ENCODE data around the gene GMPS. TPM values are rescaled to one million over a fixed set of nuclear protein-coding genes. Genes with fewer than 3 reads are reported as not detected.

The GMPS gene
- polyA plus RNA-seq, 1 of the 3 experiments (the other 2 are of a cell fraction) = 13.4 TPM

- Histone ChIP-seq H3K9ac (no peak overlapping the region), H2AFZ (ENCODE audit: low read depth) (no peak overlapping the region), H3K27ac (ENCODE audit: low read depth in 2 of 2, low read length in 1 of 2) (no peak overlapping the region), H3K79me2 (ENCODE audit: insufficient read depth) (0 out of 2 replicates have a peak, but pooled peaks cover 4% of the 10 kb centered on the region), H3K4me1 (ENCODE audit: control insufficient read depth in 1 of 2, insufficient read depth in 2 of 2, low read depth in 1 of 2, low read length in 1 of 2) (no peaks in the 10 kb centered on the region), H3K27me3 (ENCODE audit: insufficient read depth) (no peaks in the 10 kb centered on the region), H3K9me3 (no peaks in the 10 kb centered on the region), H3F3A (replicated peaks; ENCODE audit: insufficient read depth) (peaks cover 9% of the 10 kb centered on the region), H3K9me2 (no peaks in the 10 kb centered on the region), H3K4me3 (ENCODE audit: low read depth in 2 of 2, low read length in 1 of 2) (no peak overlapping the region), H4K20me1 (ENCODE audit: insufficient read depth) (no peaks in the 10 kb centered on the region), H3K36me3 (replicated peaks in 1 of 2; ENCODE audit: control insufficient read depth in 1 of 2, insufficient read depth in 2 of 2, low read length in 1 of 2) (peaks cover 57 to 59% of the 10 kb centered on the region in 2 experiments), H3K4me2 (no peak overlapping the region)
- TF ChIP-seq USF1 (IDR thresholded peaks at IDR 0.05; ENCODE audit: borderline replicate concordance, low read depth) (no peak), IRF3 (IDR thresholded peaks at IDR 0.05; ENCODE audit: low read depth, low read length) (no peak), MEF2A (IDR thresholded peaks at IDR 0.05; ENCODE audit: borderline replicate concordance, low read depth) (no peak), SMC3 (IDR thresholded peaks at IDR 0.05; ENCODE audit: low read depth, low read length) (no peak), TCF12 (IDR thresholded peaks at IDR 0.05) (no peak), YY1 (IDR thresholded peaks at IDR 0.05; ENCODE audit: low read depth) (no peak), ELF1 (IDR thresholded peaks at IDR 0.05) (no peak), GABPA (IDR thresholded peaks at IDR 0.05; ENCODE audit: low read depth) (no peak), MXI1 (IDR thresholded peaks at IDR 0.05; ENCODE audit: low read depth, low read length) (no peak)
- TF ChIP-seq, protein P1, sequence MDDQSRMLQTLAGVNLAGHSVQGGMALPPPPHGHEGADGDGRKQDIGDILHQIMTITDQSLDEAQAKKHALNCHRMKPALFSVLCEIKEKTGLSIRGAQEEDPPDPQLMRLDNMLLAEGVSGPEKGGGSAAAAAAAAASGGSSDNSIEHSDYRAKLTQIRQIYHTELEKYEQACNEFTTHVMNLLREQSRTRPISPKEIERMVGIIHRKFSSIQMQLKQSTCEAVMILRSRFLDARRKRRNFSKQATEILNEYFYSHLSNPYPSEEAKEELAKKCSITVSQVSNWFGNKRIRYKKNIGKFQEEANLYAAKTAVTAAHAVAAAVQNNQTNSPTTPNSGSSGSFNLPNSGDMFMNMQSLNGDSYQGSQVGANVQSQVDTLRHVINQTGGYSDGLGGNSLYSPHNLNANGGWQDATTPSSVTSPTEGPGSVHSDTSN (IDR thresholded peaks at IDR 0.05) = no peak
- ChIA-PET POLR2A (no interaction called here), CTCF (no interaction called here)
- DNase-seq = no peak
These were observed 49.3 kb downstream of the GMPS start for GRCh38 chr3:155919728-155920127.

DNA sequence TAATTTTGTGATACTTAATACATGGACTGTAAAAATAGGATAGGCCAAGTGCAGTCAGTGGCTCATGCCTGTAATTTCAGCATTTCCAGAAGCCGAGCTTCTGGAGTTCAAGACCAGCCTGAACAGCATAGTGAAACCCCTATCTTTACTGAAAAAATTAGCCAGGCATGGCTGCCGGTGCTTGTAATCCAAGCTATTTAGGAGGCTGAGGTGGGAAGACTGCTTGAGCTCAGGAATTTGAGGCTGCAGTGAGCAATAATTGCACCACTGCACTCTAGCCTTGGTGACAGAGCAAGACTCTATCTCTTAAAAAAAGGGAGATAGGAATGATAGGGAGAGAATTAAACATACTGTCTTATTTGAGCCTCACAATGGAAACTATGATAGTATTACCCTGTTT is 51.0 kb downstream of the GMPS start:
- Histone ChIP-seq H4K20me1 (ENCODE audit: insufficient read depth) (no peaks in the 10 kb centered on the region), H3K9me2 (no peaks in the 10 kb centered on the region), H3K4me1 (ENCODE audit: control insufficient read depth in 1 of 2, insufficient read depth in 2 of 2, low read depth in 1 of 2, low read length in 1 of 2) (no peaks in the 10 kb centered on the region), H3F3A (replicated peaks; ENCODE audit: insufficient read depth) (peaks cover 9% of the 10 kb centered on the region), H3K9me3 (no peaks in the 10 kb centered on the region), H3K9ac (no peak overlapping the region), H3K27me3 (ENCODE audit: insufficient read depth) (no peaks in the 10 kb centered on the region), H3K4me3 (ENCODE audit: low read depth in 2 of 2, low read length in 1 of 2) (no peak overlapping the region), H2AFZ (ENCODE audit: low read depth) (no peak overlapping the region), H3K36me3 (replicated peaks in 1 of 2; ENCODE audit: control insufficient read depth in 1 of 2, insufficient read depth in 2 of 2, low read length in 1 of 2) (peaks cover 54 to 65% of the 10 kb centered on the region in 2 experiments), H3K4me2 (no peak overlapping the region), H3K27ac (ENCODE audit: low read depth in 2 of 2, low read length in 1 of 2) (no peak overlapping the region), H3K79me2 (ENCODE audit: insufficient read depth) (0 out of 2 replicates have a peak, but pooled peaks cover 4% of the 10 kb centered on the region)
- no peak for DNase-seq
- ChIA-PET CTCF (no interaction called here), POLR2A (interaction anchor here (0.5 kb wide), 1 partner anchor 15 kb away, joined by 3 read pairs; no protein-coding TSS in a partner anchor)
- WGBS (ENCODE audit: low lambda C conversion rate) = 90% methylated on average over 2 of the region's 2 CpGs
- TF ChIP-seq TEAD4 (IDR thresholded peaks at IDR 0.05; ENCODE audit: borderline replicate concordance, insufficient read depth) (no peak), SMC3 (IDR thresholded peaks at IDR 0.05; ENCODE audit: low read depth, low read length) (no peak), ZBTB33 (IDR thresholded peaks at IDR 0.05; ENCODE audit: borderline replicate concordance, low read depth) (no peak), GABPA (IDR thresholded peaks at IDR 0.05; ENCODE audit: low read depth) (no peak), SIN3A (IDR thresholded peaks at IDR 0.05; ENCODE audit: borderline replicate concordance, low read depth, low read length) (no peak), CTCF (IDR thresholded peaks at IDR 0.05) (no peak), YY1 (IDR thresholded peaks at IDR 0.05; ENCODE audit: low read depth) (no peak), NFIC (IDR thresholded peaks at IDR 0.05; ENCODE audit: borderline replicate concordance) (no peak), RXRA (IDR thresholded peaks at IDR 0.05; ENCODE audit: borderline replicate concordance, low read depth) (no peak), TAF1 (IDR thresholded peaks at IDR 0.05; ENCODE audit: borderline replicate concordance, low read depth, low read length) (no peak), NRF1 (IDR thresholded peaks at IDR 0.05; ENCODE audit: low read depth, low read length) (no peak)
- TF ChIP-seq, protein P2, sequence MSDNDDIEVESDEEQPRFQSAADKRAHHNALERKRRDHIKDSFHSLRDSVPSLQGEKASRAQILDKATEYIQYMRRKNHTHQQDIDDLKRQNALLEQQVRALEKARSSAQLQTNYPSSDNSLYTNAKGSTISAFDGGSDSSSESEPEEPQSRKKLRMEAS (IDR thresholded peaks at IDR 0.05; ENCODE audit: low read depth) = no peak

Measured in SK-N-SH (cell line).